HG03575 (cell line): ENCODE measurements around the gene HOMER3.
"Not testable (repeated sequence)": the region's sequence is repeated elsewhere in the genome, so short reads cannot be mapped to it uniquely, and the experiment has no call there.

Experiments
- ATAC-seq: cut with Tn5 transposase; IDR thresholded peaks from one replicate; pipeline ENCODE4 v1.9.1; 2021; ENCODE audit not compliant: unreplicated experiment, insufficient number of reproducible peaks, low FRiP score; ENCODE audit errors: extremely low read depth

The HOMER3 gene

GRCh38 chr19:18931316-18932162 lies 9.5 kb downstream of the HOMER3 start:
- no peak for ATAC-seq

- ATAC-seq, result no peak
Measured at GRCh38 chr19:18929311-18929710, 11.7 kb downstream of the HOMER3 start.

- ATAC-seq, result no peak
Measured at GRCh38 chr19:18928018-18928805, 12.8 kb downstream of the HOMER3 start.

- ATAC-seq, result no peak
Measured at GRCh38 chr19:18924684-18925213, 16.3 kb downstream of the HOMER3 start.

GRCh38 chr19:18922228-18922985 lies 18.6 kb downstream of the HOMER3 start:
- ATAC-seq, result no peak

- ATAC-seq, result no peak
Measured at GRCh38 chr19:18921593-18921992, 19.4 kb downstream of the HOMER3 start.

GRCh38 chr19:18920400-18920799 lies 20.6 kb downstream of the HOMER3 start:
- ATAC-seq, result no peak

- ATAC-seq, result no peak
Measured at GRCh38 chr19:18919900-18920214, 21.2 kb downstream of the HOMER3 start.

- no peak for ATAC-seq
Measured at GRCh38 chr19:18919086-18919899, 21.7 kb downstream of the HOMER3 start, which contains the start of the genes COPE and DDX49. COPE (minus strand) TSS chr19:18919387; CDS start chr19:18919348, 39 bp downstream. DDX49 (plus strand) TSS chr19:18919715; CDS start chr19:18919742, 27 bp downstream.

GRCh38 chr19:18917593-18917992 lies 23.4 kb downstream of the HOMER3 start:
- not testable (repeated sequence) for ATAC-seq

GRCh38 chr19:18915639-18916038 lies 25.4 kb downstream of the HOMER3 start:
- ATAC-seq, result no peak

GRCh38 chr19:18913466-18913865 lies 27.6 kb downstream of the HOMER3 start:
- ATAC-seq, result no peak

GRCh38 chr19:18912933-18913332 lies 28.1 kb downstream of the HOMER3 start:
- ATAC-seq, result no peak

- no peak for ATAC-seq
Measured at GRCh38 chr19:18910801-18911436, 30.1 kb downstream of the HOMER3 start.

GRCh38 chr19:18910010-18910409 lies 31.0 kb downstream of the HOMER3 start:
- no peak for ATAC-seq

- ATAC-seq, result no peak
Measured at GRCh38 chr19:18908917-18909619, 31.9 kb downstream of the HOMER3 start.
